AG04449 (cell line): ENCODE measurements around the gene CDK5R1.
"Not testable (repeated sequence)": the region's sequence is repeated elsewhere in the genome, so short reads cannot be mapped to it uniquely, and the experiment has no call there.

Experiments
- CTCF ChIA-PET: fragments of 350-600 bp; formaldehyde crosslinking; extraction: SDS; loops from one replicate; lab custom pipeline; 2021; ENCODE audit warnings: antibody characterized with exemption; lab: Yijun Ruan, JAX
- POLR2A ChIA-PET: fragments of 400-600, 350-600 bp; formaldehyde crosslinking; extraction: SDS; loops from one replicate; lab custom pipeline; 2020; ENCODE audit warnings: antibody characterized with exemption, inconsistent platforms; lab: Yijun Ruan, JAX
- DNase-seq: peaks from one replicate; pipeline ENCODE4 v3.0.0-alpha.2; 2010; ENCODE audit warnings: low read depth, low spot score
- H3K4me3 ChIP-seq: 2 replicates; pipeline ENCODE4 v1.5.1; 2011; ENCODE audit warnings: low read depth, mild to moderate bottlenecking, control low read depth, low read length
- CTCF ChIP-seq: IDR thresholded peaks from one replicate; pipeline ENCODE4 v1.5.1; 2011; ENCODE audit warnings: mild to moderate bottlenecking, moderate library complexity, low read length, control low read depth, inconsistent platforms; ENCODE audit not compliant: insufficient read depth; ENCODE audit errors: missing control alignments

The CDK5R1 gene

GRCh38 chr17:32523017-32523680 lies 36.4 kb downstream of the CDK5R1 start:
- POLR2A ChIA-PET: no interaction called here
- H3K4me3 ChIP-seq: no peak overlapping the region
- CTCF ChIA-PET: interaction anchor here (1.4 kb wide), 1 partner anchor 61 kb away, joined by 3 read pairs; no protein-coding TSS in a partner anchor
- DNase-seq: no peak
- TF ChIP-seq CTCF: no peak

- TF ChIP-seq CTCF: no peak
- DNase-seq: no peak
- H3K4me3 ChIP-seq: no peak overlapping the region
- POLR2A ChIA-PET: interaction anchor here (0.6 kb wide), 1 partner anchor 21 kb away, joined by 4 read pairs; no protein-coding TSS in a partner anchor
- CTCF ChIA-PET: interaction anchor here (1.0 to 2.2 kb wide), 3 partner anchors 40 to 135 kb away, joined by 3 to 5 read pairs (median 3); no protein-coding TSS in a partner anchor
These were observed 37.2 kb downstream of the CDK5R1 start for GRCh38 chr17:32523827-32524552.

GRCh38 chr17:32524553-32524880 lies 37.7 kb downstream of the CDK5R1 start:
- H3K4me3 ChIP-seq, DNase-seq: not testable (repeated sequence)
- CTCF ChIA-PET: interaction anchor here (1.0 to 2.2 kb wide), 3 partner anchors 41 to 135 kb away, joined by 3 to 5 read pairs (median 3); no protein-coding TSS in a partner anchor
- POLR2A ChIA-PET: interaction anchor here (0.6 kb wide), 1 partner anchor 21 kb away, joined by 4 read pairs; no protein-coding TSS in a partner anchor

GRCh38 chr17:32525122-32525521 lies 38.3 kb downstream of the CDK5R1 start:
- DNase-seq: peak; percentile 24
- no peak for TF ChIP-seq CTCF
- no peak overlapping the region for H3K4me3 ChIP-seq
- POLR2A ChIA-PET: no interaction called here
- CTCF ChIA-PET: interaction anchor here (1.0 to 2.2 kb wide), 3 partner anchors 41 to 134 kb away, joined by 3 to 5 read pairs (median 4); no protein-coding TSS in a partner anchor

- no peak for DNase-seq
- no peak overlapping the region for H3K4me3 ChIP-seq
- no peak for TF ChIP-seq CTCF
- ChIA-PET CTCF (interaction anchor here (0.6 kb wide), 1 partner anchor 120 kb away, joined by 3 read pairs; no protein-coding TSS in a partner anchor), POLR2A (no interaction called here)
These were observed 40.4 kb downstream of the CDK5R1 start for GRCh38 chr17:32527146-32527545.

- ChIA-PET POLR2A (interaction anchor here (0.5 kb wide), 1 partner anchor 44 kb away, joined by 4 read pairs; no protein-coding TSS in a partner anchor), CTCF (no interaction called here)
- TF ChIP-seq CTCF: no peak
- H3K4me3 ChIP-seq: no peak overlapping the region
- DNase-seq: no peak
These were observed 42.0 kb downstream of the CDK5R1 start for GRCh38 chr17:32528825-32529224.
